Left hindlimb (tissue), 1 donor: ENCODE measurements around the gene DNAJB11.

ENCODE experiments used
- DNase-seq: peaks from one replicate; pipeline ENCODE4 v3.0.0-alpha.2; 2018

The DNAJB11 gene

GRCh38 chr3:186598108-186598784, 27.7 kb downstream of the DNAJB11 start:
- peak; percentile 36 for DNase-seq

GRCh38 chr3:186598794-186599141, 28.2 kb downstream of the DNAJB11 start:
- DNase-seq, result no peak

- DNase-seq, result no peak
Observed at GRCh38 chr3:186599142-186599784, 28.7 kb downstream of the DNAJB11 start.

DNA sequence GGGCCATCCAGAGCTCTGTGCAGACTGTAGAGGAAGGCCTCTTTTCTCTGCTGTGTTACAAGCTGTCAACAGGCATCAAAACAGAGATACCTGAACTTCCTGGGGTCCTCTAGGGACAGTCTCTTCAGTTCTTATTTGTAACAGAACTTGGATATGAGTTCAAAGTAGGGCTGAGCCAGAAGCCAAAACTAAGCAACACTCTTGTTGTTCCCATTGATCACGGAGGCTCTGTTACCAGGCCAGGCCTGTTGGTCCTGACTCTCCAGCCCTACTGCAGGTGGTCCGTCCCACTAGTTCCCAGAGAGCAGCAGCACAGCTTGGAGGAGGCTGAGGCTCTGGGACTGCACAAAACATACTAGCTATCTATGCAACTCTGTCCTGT, 29.3 kb downstream of the DNAJB11 start:
- DNase-seq, result no peak

DNA sequence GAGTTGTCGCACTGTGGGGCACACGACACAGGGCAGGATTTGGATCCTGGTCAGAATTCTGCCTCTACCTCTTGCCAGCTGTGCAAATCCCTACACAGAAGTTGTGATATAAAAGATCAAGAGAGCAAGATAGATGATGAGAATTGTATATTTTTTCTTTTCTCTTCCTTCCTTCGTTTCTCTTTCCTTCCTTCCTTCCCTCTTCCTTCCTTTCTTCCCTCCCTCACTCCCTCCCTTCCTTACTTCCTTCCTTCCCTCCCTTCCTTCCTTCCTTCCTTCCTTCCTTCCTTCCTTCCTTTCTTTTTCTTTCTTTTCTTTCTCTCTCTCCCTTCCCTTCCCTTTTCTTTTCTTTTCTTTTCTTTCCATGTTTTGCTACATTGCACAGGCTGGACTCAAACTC, 30.4 kb downstream of the DNAJB11 start:
- DNase-seq, result no peak

GRCh38 chr3:186603159-186603558, 32.6 kb downstream of the DNAJB11 start:
- DNase-seq, result no peak

DNA sequence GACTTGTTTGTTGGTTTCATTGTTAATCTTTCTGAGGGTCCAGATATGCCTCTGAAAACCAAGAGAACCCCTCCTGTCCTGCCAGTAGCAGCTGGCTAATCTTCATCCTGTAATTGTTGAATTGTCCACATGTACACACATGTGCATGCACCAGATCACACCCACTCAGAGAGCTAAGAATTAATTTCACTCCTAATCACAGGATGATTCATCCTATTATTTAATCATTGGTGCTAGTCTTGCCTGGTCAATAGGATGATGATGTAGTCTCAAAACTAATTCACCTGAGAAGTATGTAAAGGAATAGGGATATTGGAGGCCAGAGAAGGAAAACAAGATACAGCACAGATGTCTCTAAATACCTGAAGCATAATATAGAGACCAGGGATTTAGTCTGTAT, 34.6 kb downstream of the DNAJB11 start:
- DNase-seq, result no peak

GRCh38 chr3:186605561-186606545, 35.3 kb downstream of the DNAJB11 start:
- DNase-seq, result no peak

- DNase-seq, result no peak
Observed at GRCh38 chr3:186608624-186609215, 38.2 kb downstream of the DNAJB11 start.

DNA sequence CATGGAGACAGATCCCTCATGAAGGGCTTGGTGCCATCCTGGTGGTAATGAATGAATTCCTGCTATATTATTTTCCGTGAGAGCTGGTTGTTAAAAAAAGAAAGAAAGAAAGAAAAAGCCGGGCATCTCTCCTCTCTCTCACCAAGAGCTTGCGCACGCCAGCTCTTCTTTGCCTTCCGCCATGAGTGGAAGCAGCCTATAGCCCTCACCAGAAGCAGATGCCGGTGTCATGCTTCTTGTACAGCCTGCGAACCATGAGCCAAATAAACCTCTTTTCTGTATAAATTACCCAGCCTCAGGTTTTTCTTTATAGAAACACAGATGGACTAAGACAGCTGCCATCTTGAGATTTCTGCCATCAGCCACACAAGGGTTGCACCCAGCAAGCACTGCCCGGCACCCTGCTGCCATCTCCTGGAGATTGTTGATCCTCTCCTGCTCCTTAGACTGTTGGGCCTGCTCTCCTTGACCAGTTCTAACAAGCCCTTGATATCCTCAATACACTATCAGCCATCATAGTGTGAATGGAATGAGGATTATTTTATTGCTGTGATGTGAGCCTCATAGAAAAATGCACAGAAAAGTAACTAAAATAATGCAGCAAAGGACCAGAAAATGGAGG, 38.8 kb downstream of the DNAJB11 start:
- DNase-seq, result no peak

GRCh38 chr3:186612065-186612464, 41.5 kb downstream of the DNAJB11 start:
- no peak for DNase-seq

DNA sequence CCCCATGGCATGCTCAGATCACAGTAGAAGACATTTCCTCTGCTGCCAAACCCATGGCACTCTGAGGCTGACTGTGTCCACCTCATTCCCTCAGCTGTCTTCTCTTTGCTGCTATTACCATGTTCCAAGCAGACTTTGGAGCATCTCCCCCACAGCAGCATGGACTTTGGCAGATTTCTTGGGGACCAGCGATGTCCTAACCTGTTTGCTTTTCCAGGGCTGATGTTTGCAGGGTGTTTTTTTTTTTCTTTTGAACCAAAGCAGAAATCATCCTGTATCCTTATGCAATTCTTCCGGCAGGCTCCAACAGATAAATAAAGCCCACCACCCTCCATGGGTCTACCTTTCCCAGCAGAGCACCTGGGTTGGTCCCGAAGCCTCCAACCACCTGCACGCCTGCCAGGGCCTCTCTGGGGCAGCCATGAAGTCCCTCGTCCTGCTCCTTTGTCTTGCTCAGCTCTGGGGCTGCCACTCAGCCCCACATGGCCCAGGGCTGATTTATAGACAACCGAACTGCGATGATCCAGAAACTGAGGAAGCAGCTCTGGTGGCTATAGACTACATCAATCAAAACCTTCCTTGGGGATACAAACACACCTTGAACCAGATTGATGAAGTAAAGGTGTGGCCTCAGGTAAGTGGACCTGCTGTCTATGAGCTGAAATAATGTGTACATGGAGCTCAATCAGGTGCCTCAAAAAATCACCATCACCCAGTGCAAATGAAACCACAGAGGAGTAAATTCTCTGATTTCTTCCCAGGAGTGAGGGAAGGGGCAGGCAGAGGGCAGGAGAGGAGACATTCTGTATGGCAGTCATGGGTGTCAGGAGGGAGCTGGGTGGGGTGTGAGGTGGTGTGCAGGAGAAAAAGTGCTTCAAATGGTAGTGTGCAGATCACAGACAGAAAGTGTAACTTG, 42.5 kb downstream of the DNAJB11 start, which contains the start of gene AHSG:
Gene AHSG, plus strand, starts transcription at position 340 of the 916 bp plus-strand sequence. Its CDS starts 82 bp downstream, at position 422.
- no peak for DNase-seq

DNA sequence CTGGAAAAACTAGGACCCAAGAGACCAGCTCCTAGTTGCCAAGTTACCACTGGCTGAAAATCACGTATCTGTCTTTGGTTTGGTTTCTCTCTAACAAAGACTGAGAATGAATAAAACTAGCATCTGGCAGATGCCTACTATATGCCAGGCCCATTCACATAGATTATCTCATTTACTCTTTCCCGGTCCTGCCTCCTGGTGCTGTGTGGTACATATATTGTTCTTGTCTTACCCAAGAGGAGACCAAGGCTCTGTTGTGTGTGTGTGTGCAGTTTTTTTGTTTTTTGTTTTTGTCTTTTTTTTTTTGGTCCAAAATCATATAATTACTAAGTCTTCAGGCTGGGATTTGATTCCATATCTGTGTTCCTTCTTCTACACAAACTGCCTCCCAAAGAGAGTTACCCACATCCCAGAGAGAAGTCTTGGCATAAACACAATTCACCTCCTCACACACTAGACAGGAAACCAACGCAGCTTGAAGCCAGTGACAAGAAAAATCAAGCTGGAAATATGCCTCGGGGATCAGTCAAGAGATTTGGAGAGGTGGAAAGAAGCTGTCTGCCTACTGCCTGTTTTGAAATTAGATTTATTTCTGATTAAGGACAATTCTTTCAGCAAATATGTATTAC, 43.2 kb downstream of the DNAJB11 start:
- DNase-seq, result no peak

GRCh38 chr3:186614266-186614596, 43.7 kb downstream of the DNAJB11 start:
- no peak for DNase-seq

DNA sequence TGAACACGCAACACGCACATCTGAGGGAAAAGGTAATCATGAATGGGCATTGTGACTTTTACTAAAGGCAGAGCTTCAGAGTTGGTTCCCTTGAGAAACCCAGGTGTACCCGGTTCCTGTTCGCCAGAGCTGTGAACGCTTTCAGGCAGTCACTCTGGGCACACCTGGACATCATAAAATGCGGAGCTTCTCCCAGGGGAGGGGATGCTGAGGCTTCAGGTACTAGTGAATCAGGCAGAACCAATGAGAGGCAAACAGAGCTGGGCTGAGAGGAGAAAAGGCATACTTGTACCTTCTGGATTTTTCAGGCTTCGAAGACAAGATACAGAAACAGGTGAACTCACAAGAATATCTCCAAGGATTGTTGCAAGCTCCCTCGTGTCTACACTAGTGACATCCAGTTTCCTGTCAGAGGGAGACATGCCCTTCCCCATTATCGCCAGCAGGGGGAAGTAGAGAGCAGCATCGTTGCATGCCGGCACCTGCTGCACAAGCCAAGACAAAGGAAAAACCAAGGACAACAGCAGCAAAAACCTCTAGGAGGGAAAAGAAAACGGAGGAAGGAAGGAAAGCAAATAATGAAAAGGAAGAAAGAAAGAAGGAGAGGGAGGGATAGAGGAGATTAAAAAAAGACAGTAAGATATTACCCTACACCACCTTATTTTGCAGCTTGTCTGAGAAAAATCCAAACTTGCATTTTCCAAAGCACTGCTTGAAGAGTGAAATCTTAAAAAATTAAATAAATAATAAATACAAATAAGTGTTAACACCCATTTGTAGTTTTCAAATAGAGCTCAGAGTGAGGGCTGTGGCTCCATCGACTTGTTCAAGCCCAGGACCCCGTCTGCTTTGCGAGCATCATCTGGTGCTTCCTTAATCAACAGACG, 44.3 kb downstream of the DNAJB11 start:
- DNase-seq, result peak; percentile 61

DNA sequence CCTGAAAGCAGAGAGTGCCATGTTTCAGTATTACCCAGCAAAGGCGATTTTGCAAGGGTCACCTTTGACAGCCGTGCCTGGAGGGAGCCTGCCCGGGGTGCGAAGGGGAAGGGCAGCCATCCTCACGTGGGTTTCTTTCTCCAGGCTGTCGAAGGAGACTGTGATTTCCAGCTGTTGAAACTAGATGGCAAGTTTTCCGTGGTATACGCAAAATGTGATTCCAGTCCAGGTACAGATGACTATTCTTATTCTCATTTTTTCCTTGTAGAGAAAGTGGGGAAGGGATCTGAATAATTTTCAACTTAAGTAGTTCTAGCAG, 45.7 kb downstream of the DNAJB11 start:
- no peak for DNase-seq

DNA sequence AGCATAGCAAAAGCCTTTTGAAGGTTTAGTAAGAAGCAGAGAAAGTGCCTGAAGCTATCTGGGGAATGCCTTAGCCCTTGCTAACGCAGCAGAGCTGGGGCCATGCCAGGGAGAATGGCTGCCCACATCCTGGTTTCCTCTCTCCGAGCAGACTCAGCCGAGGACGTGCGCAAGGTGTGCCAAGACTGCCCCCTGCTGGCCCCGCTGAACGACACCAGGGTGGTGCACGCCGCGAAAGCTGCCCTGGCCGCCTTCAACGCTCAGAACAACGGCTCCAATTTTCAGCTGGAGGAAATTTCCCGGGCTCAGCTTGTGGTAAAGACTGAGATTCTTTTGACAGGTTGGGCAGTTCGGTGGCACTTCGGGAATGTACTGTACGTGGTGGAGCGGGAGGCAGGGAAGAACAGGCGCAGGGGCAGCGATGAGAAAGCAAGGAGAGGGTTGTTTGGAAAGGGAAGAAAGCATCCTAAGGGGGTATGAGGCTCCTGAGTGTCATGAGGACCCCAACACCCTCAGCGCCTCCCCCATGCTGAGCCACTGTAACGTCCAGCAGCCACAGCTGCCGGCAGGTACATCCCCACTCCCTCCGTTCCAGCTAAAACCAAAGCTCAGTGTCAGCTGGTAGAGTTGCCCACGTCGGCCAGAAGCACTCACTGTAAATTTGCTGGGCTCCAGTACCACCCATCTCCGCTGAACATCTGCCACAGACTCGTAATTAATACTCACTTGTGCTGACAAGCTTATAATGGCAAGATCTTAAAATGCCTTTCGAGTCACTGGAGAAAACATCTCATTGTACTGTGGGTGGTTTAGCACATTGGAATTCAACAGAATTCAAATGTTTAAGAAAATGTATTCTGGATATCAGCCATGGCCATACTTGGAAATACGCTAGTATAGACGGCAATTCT, 46.8 kb downstream of the DNAJB11 start:
- peak; percentile 80 for DNase-seq

DNA sequence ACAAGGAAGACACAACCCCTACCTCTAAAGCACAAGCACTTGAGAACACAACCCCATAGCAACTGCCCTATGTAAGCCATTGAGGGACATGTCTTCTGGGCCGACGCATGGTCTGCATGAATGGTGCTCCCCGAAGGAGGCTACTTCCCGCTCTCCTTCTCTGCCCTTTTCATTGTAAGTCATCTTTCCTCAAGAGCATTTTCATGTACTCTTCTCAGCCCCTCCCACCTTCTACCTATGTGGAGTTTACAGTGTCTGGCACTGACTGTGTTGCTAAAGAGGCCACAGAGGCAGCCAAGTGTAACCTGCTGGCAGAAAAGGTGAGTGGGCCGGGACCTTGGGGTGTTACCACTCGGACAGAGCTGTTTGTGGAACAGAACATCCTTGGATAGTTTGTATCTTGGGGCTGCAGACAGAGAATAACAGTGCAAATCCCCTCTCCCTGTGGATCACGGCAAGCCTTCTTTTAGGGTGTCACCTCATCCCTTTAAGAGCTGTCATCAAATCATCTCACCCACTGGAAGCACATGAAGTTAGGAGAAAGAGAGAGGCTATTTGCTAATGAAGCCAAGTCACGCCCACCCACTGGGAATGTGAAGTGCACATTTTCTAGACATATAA, 47.9 kb downstream of the DNAJB11 start:
- no peak for DNase-seq

GRCh38 chr3:186619787-186620212, 49.3 kb downstream of the DNAJB11 start:
- no peak for DNase-seq
